ENCODE results near the gene HELT. TPM values are rescaled to one million over a fixed set of nuclear protein-coding genes. Genes with fewer than 3 reads are reported as not detected.

Gene HELT
- total RNA-seq, 4 donors from 2014 or later = not detected

- Histone ChIP-seq H3K4me3 (no peak overlapping the region), H3K9me3 (no peaks in the 10 kb centered on the region), H3K4me1 (no peaks in the 10 kb centered on the region), H3K27me3 (no peaks in the 10 kb centered on the region), H3K27ac (no peak overlapping the region), H3K36me3 (no peaks in the 10 kb centered on the region)
- no peak for DNase-seq
- in situ Hi-C loops (cut with MboI; ENCODE audit: low sequenced_read_pairs in 4 of 4) (loop anchor here in 3 of 4 donors (25.0 kb wide), 1 partner anchor 240 kb away; the partner anchor contains the start of gene CENPU (in 3 of the 3)), intact Hi-C loops (cut with DNase I; ENCODE audit: low total_unique reads) (no loop called here)
- no peak for ATAC-seq
- TF ChIP-seq CTCF (IDR thresholded peaks at IDR 0.05 in 4 of 5, conservative IDR thresholded peaks at IDR 0.05 in 1 of 5) (no peak), POLR2A (IDR thresholded peaks at IDR 0.05) (no peak)
Observed at GRCh38 chr4:184977747-184978146, 40.5 kb upstream of the HELT start.

- in situ Hi-C loops (cut with MboI; ENCODE audit: low sequenced_read_pairs in 4 of 4) (loop anchor here in 3 of 4 donors (25.0 kb wide), 1 partner anchor 241 kb away; the partner anchor contains the start of gene CENPU (in 3 of the 3)), intact Hi-C loops (cut with DNase I; ENCODE audit: low total_unique reads) (no loop called here)
- TF ChIP-seq POLR2A (IDR thresholded peaks at IDR 0.05) = no peak
- DNase-seq (peak in 1 of 2 donors; percentile 33), ATAC-seq (no peak)
- Histone ChIP-seq H3K4me3 (no peak overlapping the region), H3K27me3 (no peaks in the 10 kb centered on the region), H3K9me3 (no peaks in the 10 kb centered on the region), H3K36me3 (no peaks in the 10 kb centered on the region), H3K4me1 (no peaks in the 10 kb centered on the region), H3K27ac (no peak overlapping the region)
Observed at GRCh38 chr4:184978211-184978610, 40.1 kb upstream of the HELT start.

- intact Hi-C loops (cut with DNase I; ENCODE audit: low total_unique reads) = loop anchor here (10.0 kb wide), 1 partner anchor 335 kb away; the partner anchor contains the start of genes CASP3 and PRIMPOL
Observed at GRCh38 chr4:184979461-184980124, 38.7 kb upstream of the HELT start.

GRCh38 chr4:184980261-184980660, 38.0 kb upstream of the HELT start:
- no peak overlapping the region for H3K4me3 ChIP-seq
- intact Hi-C loops (cut with DNase I; ENCODE audit: low total_unique reads) = loop anchor here (10.0 kb wide), 1 partner anchor 335 kb away; the partner anchor contains the start of genes CASP3 and PRIMPOL
- H3K27me3 ChIP-seq = no peaks in the 10 kb centered on the region
- no peak for ATAC-seq
- no peak overlapping the region for H3K27ac ChIP-seq
- TF ChIP-seq POLR2A (IDR thresholded peaks at IDR 0.05) (no peak), CTCF (IDR thresholded peaks at IDR 0.05 in 4 of 5, conservative IDR thresholded peaks at IDR 0.05 in 1 of 5) (no peak)
- no peaks in the 10 kb centered on the region for H3K4me1 ChIP-seq
- H3K9me3 ChIP-seq = no peaks in the 10 kb centered on the region
- H3K36me3 ChIP-seq = no peaks in the 10 kb centered on the region
- in situ Hi-C loops (cut with MboI; ENCODE audit: low sequenced_read_pairs in 4 of 4) = loop anchor here in 3 of 4 donors (25.0 kb wide), 1 partner anchor 243 kb away; the partner anchor contains the start of gene CENPU (in 3 of the 3)
- DNase-seq = no peak

More at GRCh38 chr4:184979461-184980124, 38.7 kb upstream of the HELT start:
- DNase-seq (no peak), ATAC-seq (no peak)
- in situ Hi-C loops (cut with MboI; ENCODE audit: low sequenced_read_pairs in 4 of 4) = loop anchor here in 3 of 4 donors (25.0 kb wide), 1 partner anchor 242 kb away; the partner anchor contains the start of gene CENPU (in 3 of the 3)
- Histone ChIP-seq H3K27ac (no peak overlapping the region), H3K9me3 (no peaks in the 10 kb centered on the region), H3K27me3 (no peaks in the 10 kb centered on the region), H3K4me1 (no peaks in the 10 kb centered on the region), H3K4me3 (no peak overlapping the region), H3K36me3 (no peaks in the 10 kb centered on the region)
- TF ChIP-seq CTCF (IDR thresholded peaks at IDR 0.05 in 4 of 5, conservative IDR thresholded peaks at IDR 0.05 in 1 of 5) (no peak), POLR2A (IDR thresholded peaks at IDR 0.05) (no peak)

- Histone ChIP-seq H3K9me3 (no peaks in the 10 kb centered on the region), H3K4me3 (no peak overlapping the region), H3K4me1 (no peaks in the 10 kb centered on the region), H3K27me3 (no peaks in the 10 kb centered on the region), H3K27ac (no peak overlapping the region), H3K36me3 (no peaks in the 10 kb centered on the region)
- ATAC-seq = peak in 1 of 2 donors; percentile 62
- intact Hi-C loops (cut with DNase I; ENCODE audit: low total_unique reads) = loop anchor here (2.0 to 10.0 kb wide), 2 partner anchors 237 to 339 kb away; partner anchors contain the start of genes CASP3 and PRIMPOL
- in situ Hi-C loops (cut with MboI; ENCODE audit: low sequenced_read_pairs in 4 of 4) = loop anchor here in 3 of 4 donors (25.0 kb wide), 1 partner anchor 247 kb away; the partner anchor contains the start of gene CENPU (in 3 of the 3)
- peak; percentile 6 to 44 for DNase-seq
- TF ChIP-seq POLR2A (IDR thresholded peaks at IDR 0.05) (no peak), CTCF (IDR thresholded peaks at IDR 0.05 in 4 of 5, conservative IDR thresholded peaks at IDR 0.05 in 1 of 5) (peak in 4 of 5 experiments; percentile 21 to 43 (median 33))
Observed at GRCh38 chr4:184983672-184984356, 34.5 kb upstream of the HELT start.

Data from gastrocnemius medialis (tissue), 4 donors.